Right kidney (tissue), 1 donor: ENCODE results near the gene CCDC81.

Source experiments
- DNase-seq: peaks from one replicate; pipeline ENCODE4 v3.0.0-alpha.2; 2016

CCDC81 gene

DNA sequence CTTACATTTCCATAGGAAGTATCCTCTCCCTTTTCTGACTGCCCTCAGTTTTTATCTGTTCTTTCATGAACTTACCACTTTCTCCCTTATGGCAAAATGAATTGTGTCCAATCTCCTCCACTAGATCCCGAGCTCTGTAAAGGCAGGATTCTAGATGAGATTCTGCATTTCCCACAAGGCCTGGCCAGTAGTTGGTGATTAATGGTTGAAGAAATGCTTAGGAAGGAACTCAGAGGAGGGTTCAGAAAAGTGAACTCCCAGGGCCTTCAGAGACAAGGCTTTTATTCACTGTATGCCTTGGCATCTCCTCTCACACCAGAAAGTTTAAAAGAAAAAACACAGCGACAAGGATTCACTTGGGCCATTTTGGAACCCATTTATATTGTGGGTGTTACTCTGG lies 66.2 kb downstream of the CCDC81 start:
- DNase-seq, result no peak

GRCh38 chr11:86442420-86442819 lies 67.7 kb downstream of the CCDC81 start:
- DNase-seq, result no peak

DNA sequence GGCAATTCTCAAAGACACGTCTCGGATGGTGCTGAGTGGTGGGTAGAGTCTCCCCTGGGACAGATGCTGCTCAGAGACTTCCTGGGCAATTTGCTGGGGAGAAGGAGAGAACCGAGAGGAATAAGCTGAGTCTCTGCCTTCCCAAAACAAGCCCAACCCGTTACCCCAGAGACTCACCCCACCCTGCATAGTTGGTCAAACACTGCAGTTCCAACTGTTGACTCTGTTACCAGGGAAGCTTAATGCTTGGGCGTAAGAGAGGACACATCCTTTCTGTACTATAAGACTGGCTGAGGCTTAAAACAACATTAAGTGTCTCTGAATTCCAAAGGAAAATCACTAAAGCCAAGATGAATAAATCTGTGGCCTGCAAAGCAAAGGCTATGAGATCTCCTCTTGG lies 68.1 kb downstream of the CCDC81 start:
- DNase-seq, result no peak

DNA sequence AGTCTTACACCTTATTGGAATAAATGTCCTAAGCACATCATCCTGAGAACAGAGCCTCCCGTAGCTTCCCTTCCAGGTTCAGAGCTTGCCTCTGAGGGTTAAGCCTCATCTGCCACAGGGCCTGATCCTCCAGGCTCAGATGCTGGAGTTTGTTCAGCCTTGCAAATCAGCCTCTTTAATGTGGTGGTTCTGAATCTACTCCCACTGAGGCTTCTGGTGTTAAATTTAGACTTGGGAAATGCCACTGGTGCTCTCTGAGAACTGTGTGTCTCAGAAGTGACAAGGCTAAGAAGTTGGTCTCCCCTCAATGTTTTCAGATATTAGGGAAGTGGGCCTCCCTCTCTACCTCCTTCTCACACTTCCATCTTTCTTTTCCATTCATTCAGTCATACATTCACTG lies 68.7 kb downstream of the CCDC81 start:
- no peak for DNase-seq

DNA sequence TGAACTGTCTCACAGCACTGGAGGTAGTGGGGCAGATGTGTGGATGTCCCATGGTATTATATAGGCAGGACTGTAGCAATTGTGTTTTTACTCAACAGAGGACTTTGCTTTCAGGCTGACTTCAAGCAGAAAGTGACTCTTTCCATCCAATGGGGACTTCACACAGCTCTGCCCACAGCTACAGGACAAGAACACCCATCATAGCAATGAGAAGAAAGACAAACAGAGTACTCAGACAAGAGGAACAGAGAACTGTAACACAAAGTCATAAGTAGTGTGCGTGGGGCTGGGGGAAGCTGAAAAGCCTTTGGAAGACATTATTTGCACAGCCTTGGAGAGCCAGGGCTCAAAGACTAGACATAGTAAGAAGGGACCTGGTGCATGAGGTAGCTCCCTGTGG lies 70.3 kb downstream of the CCDC81 start:
- DNase-seq, result no peak

DNA sequence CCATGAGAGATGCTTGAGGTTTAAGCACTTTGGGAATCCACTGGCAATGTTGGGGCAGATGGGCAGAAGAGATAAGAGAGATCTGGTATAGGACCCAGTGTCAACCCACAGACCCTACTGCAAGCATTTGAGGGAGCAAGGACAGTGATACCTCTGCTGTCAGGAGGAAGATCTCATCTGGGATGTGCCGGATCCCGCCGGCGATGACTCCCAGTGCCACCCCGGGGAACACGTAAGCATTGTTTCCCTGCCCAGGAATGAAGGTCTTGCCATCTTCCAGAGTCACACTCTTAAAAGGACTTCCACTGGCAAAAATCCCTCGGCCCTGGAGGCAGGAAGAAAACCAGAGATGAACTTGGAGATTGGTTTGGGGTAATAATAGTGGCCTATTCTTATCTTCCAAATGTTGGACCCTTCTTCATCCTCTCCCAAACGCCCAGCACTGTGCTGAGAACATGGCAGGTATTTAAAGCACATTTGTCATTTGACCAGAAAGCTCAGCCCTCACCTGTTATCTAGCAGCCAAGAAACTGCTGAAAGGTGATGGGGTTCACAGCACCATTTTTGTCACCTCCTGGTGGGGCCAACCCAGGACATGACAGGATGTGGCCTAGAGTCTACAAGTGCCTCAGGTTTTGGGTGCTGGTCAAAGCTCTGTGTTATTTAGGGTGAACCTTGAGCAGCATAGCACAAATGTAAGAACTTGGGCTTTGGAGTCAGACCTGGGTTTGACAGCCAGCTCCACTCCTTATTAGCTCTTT lies 71.7 kb downstream of the CCDC81 start:
- no peak for DNase-seq

- DNase-seq, result no peak
Measured at GRCh38 chr11:86446924-86447285, 72.2 kb downstream of the CCDC81 start.

- DNase-seq, result no peak
Measured at GRCh38 chr11:86447763-86448480, 73.2 kb downstream of the CCDC81 start.

DNA sequence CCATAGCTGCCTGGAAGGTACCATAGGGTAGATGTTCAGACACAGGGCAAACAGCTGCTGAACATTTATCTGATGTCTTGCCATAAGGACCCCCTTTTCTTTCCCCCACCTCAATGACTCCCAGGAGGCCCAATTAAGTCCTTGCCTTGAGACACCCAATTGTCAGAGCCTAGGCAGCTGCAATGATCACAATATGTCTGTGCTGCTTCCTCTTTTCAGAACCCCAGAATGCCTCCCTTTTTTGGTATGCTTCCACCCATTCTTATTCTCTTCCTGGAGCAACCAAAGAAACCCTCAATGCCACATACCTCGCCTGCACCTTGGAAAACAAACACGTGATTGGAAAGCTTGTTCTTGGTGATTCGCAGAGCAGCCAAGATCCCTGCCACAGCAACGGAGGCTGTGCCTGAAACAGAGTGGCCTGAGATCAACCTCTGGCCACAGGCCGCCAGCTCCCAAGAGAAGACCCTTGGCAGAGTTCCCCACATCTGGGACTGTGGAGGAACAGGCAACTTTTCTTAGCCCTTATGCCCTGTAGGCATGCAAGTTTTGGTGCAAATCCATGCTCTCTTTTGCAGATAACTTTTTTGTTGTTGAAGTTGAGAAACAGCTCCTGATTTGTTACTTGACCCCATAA lies 75.4 kb downstream of the CCDC81 start:
- DNase-seq, result no peak

- no peak for DNase-seq
Measured at GRCh38 chr11:86453290-86454030, 78.8 kb downstream of the CCDC81 start.

DNA sequence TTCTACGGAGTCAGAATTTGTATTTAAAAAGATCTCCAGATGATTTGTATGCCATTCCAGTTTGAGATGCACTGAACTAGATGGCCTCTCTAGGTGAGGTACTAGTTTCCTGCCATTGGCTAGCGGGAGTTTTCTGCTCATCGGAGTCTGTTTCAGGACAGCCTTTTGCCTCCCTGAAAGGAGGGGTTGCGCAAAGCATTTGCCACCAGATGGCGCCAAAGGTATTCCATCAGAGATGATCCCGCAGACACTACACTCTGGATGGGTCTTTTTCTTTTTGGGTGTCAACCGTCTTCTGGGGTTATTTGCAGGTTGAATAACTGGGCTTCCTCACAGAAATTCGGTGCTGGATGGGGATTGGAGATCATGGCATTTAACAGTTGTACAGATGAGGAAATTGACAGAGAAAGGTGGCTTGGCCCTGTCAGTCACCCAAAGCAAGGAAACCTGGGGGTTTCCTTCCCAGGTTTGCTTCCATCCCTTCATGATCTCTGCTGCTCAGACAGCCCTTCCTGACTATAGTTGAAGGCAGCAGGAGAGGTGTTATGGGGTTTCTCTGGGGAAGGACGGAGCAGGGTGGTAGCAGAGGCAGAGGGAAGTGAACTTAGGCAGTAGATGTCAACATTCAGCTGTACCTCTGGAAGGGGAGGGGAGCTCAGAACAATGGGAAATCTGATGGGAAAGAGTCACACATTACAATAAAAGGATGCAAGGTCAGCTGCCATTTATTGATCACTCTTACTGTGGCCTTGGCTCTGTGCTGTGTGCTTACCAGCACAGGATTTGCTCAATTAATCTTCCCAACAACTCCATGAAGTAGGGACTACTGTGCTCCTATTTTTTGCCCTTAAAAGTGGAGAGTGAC lies 81.6 kb downstream of the CCDC81 start:
- peak; percentile 60 for DNase-seq

DNA sequence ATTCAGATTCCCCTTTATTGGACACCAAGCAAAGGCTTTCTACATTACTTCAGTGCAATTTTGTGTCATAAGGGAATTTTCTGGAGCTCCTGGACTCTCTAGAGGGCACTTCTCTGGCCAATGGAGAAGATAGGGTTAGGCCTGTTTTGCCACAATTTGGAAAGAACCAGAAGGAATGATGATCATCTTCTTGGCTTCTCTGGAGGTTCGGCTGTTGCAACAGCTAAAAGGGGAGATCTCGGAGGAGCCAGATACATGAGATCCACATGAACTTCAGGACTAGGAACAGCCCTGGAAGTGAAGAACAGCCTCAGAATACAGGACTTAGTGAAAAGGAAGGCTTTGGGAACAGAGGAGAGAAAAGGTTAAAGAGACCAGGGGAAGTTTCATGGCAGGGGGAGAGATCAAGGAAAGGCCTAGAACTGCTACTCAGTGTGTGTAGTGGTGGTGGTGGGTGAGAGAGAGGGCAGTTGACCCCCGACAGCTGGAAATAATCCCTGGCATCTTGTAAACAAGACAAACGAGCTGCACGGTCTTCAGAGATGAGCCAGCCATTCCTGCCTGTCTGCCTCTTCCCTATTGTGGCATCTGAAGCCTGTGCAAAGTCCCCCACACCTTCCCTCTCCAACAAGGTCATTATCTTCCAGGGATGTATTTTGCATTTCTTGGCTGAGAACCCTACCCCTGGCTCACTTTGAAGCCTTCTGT lies 83.8 kb downstream of the CCDC81 start:
- no peak for DNase-seq

DNA sequence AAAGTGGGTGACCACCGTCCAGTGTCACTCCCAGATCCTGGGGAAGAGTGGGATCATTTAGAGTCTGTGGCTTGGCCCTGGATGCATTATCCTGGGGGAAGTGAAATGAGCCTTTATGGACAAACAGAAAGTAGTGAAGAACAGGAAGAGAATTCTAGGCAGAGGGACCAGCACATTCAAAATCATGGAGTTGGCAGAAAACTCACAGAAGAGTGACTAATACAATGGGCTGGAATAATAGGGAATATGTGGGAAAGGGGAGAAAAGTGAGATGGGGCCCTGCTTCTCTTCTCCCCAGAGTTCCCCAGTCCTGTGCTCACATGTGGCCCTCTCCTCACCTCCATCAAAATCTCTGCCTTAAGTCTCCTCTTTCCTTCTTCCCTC lies 84.3 kb downstream of the CCDC81 start:
- no peak for DNase-seq

GRCh38 chr11:86459682-86460460 lies 85.2 kb downstream of the CCDC81 start:
- DNase-seq, result no peak

- no peak for DNase-seq
Measured at GRCh38 chr11:86460461-86461385, 86.0 kb downstream of the CCDC81 start.

GRCh38 chr11:86461892-86462291 lies 87.2 kb downstream of the CCDC81 start:
- no peak for DNase-seq

DNA sequence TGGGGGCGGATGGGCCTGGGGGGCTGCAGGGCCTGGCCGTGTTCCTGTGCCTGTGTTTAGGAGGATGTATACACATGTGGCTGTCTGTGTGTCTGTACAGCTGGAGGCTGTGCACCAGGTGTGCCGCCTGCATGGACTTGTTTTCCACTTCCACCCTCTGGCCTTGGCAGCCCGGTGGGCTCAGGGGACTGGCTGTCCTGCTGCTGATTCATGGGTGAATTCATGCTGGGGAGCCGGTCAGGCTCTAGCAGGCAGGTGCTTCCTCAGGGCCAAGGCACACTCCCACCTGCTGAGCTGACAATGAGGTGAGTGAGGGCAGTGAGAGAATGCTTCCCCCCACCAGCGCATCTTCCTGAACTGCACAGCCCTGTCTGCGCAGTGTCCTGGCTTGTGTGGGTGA lies 88.4 kb downstream of the CCDC81 start:
- no peak for DNase-seq

DNA sequence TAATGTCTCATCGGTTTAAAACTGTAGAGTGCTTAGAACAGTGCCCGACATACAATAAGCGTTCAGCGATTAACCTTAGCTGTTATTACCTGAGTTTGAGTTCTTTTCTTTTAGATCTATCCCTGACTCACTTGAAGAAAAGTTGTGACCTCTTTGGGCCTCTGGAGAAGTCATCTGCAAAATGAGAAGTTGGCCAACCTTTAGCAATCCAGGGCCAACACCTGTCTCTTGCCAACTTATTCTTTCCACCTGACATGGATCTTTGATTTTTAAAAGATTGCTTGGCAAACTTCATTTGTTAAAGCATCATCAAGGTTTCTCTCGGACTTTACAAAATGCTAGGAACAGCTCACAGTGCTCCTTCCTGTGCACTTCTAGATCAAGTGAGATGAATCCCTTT lies 89.3 kb downstream of the CCDC81 start:
- DNase-seq, result no peak

- no peak for DNase-seq
Measured at GRCh38 chr11:86464509-86465221, 90.0 kb downstream of the CCDC81 start.
